ENCODE measurements around the gene R3HDM4.
A peak's percentile ranks its signal among the peaks of the same experiment; 100 is the strongest.

R3HDM4 gene

GRCh38 chr19:872266-872951 is 40.6 kb downstream of the R3HDM4 start:
- DNase-seq = peak; percentile 88

- DNase-seq = no peak
Observed at GRCh38 chr19:871446-872265, 41.4 kb downstream of the R3HDM4 start.

DNA sequence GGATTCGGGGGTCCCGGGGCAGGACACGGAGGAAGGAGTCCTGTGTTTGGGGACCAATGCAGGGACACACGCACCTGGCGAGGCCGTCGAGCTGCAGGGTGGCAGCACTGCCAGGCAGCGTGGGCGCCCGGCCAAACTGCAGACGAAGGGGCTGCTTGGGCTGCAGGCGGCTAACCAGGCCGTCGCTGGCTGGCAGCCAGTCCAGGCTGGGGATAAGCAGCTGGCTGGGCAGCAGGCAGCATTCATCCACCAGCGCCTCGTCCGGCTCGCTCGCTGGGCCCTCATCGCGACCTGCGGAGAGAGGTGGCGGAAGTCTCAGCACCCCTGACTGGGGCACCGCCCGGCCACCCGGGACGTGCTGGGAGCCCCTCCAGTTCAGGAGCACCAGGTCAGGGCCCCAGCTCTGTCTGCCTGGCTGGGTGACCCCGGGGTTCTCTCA is 42.0 kb downstream of the R3HDM4 start:
- no peak for DNase-seq

DNA sequence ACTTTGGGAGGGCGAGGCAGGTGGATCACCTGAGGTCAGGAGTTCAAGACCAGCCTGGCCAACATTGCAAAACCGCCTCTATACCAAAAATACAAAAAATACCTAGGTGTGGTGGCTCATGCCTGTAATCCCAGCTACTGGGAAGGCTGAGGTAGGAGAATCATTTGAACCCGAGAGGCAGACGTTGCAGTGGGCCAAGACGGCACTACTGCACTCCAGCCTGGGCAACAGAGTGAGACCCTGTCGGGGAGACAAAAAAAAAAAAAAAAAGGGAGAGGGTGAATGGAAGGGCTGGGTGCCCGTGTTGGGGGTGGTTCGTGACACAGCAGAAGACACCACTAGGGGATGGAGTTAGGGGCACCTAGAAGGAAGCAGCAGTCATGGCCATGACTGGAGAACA is 42.7 kb downstream of the R3HDM4 start:
- no peak for DNase-seq

GRCh38 chr19:869245-870177 is 43.5 kb downstream of the R3HDM4 start:
- no peak for DNase-seq

- no peak for DNase-seq
Observed at GRCh38 chr19:868458-869244, 44.4 kb downstream of the R3HDM4 start.

GRCh38 chr19:867855-868457 is 45.1 kb downstream of the R3HDM4 start:
- DNase-seq = no peak

DNA sequence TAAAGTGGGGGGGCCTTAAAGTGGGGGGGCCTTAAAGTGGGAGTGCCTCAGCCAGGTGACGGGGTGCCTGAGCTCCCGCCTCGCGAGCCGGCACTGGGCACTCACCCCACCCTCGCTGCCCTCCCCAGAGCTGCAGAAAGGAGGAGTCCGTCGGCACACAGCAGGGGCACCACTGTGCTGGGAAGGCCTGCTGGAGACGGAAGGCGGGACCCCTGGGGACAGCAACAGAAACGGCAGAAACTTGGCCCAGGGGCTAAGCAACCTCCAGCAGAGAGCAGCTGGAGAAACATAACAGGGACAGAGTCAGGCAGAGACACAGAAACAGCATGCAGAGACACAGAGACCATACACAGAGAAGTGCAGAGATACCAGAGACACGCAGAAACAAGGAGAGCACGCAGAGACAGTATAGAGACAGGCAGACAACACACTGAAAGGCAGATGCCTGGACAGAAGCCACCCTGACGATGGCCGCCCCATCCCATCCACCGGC is 45.7 kb downstream of the R3HDM4 start:
- DNase-seq = no peak

DNA sequence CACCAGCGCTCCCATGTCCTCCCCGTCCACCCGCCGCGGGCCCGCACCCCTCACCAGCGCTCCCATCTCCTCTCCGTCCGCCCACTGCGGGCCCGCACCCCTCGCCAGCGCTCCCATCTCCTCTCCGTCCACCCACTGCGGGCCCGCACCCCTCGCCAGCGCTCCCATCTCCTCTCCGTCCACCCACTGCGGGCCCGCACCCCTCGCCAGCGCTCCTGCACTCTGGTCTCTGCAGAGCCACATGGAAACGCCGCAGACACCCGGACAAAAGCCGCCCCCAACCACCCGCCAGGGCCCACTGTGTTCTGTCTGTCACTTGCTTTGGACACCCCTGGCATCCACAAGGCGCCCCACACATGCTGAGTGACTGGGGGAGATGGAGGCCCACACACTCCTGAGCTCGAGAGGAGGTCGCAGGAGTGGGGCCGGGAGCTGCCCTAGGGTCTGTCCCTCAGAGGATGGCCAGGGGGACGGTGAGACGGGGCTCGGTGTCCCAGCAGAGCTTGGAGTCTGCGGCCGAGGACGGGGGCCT is 46.2 kb downstream of the R3HDM4 start:
- DNase-seq = no peak

DNA sequence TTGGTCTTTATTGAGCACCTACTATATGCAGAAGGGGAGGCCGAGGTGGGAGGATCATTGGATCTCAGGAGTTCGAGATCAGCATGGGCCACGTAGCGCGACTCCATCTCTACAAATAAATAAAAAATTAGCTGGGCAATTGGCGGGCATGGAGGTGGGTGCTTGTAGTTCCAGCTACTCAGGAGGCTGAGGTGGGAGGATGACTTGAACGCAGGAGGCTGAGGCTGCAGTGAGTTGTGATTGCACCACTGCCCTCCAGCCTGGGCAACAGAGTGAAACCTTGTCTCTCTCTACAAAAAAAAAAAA is 49.8 kb downstream of the R3HDM4 start:
- no peak for DNase-seq

DNA sequence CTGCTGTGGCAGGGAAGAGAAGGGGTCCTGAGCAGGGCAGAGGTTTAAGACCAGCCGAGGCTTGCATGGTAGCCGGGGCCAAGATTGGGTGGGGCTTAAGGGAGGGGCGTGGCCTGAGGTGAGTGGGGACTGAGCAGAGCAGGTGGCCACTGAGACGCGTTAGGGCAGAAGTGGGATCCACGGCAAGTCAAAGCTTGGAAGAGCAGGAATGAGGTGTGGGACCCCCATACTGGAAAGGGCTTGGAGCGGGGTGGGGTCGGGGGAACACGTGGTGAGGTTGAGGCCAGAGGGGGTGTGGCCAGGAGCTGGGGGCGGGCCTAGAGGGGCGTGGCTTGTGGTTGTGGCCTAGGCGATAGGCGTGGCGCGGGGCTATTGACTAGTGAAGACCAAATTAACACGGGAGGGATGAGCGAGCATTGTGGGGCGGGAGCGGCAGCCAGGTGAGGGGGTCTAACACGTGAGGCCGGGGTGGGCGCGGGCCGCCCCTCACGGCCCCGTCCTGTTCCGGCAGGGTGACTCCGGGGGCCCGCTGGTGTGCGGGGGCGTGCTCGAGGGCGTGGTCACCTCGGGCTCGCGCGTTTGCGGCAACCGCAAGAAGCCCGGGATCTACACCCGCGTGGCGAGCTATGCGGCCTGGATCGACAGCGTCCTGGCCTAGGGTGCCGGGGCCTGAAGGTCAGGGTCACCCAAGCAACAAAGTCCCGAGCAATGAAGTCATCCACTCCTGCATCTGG is 50.3 kb downstream of the R3HDM4 start:
- peak; percentile 83 for DNase-seq

DNA sequence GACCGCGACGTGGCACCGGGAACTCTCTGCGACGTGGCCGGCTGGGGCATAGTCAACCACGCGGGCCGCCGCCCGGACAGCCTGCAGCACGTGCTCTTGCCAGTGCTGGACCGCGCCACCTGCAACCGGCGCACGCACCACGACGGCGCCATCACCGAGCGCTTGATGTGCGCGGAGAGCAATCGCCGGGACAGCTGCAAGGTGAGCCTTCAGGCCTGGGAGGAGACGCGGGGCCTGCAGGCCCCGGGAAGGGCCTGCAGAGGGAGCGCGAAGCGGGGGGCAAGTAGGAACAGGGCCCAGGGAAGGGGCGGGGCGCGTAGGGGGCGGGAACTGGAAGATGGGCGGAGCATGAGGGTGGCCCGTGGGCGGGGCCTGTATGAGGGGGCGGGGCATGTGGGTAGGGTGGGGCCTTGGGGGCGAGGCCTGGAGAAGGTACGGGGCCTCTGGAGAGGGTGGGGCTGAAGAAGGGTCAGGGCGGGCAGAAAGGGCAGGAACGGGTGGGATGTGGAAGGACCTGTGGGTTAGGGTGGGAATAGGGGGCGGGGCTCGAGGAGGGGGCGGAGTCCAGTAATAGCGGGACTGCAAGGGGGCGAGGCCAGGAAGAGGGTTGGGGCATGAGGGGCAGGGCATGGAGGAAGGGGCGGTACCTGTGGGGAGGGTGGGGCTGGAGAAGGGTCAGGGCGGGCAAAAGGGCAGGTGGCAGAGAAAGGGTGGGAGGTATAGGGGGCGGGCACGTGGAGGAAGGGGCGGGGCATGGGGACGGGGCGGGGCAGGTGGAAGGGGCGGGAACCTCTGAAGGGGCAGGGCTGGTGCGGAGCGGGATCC is 51.1 kb downstream of the R3HDM4 start:
- peak; percentile 67 for DNase-seq

- no peak for DNase-seq
Observed at GRCh38 chr19:861141-861755, 51.8 kb downstream of the R3HDM4 start.

GRCh38 chr19:858868-859843 is 53.9 kb downstream of the R3HDM4 start, which contains the start of gene CFD:
Gene CFD (plus strand): TSS chr19:859664. CDS start chr19:859690, 26 bp downstream.
- DNase-seq = no peak

GRCh38 chr19:858284-858683 is 54.7 kb downstream of the R3HDM4 start:
- DNase-seq = no peak

GRCh38 chr19:855566-856120 is 57.4 kb downstream of the R3HDM4 start:
- DNase-seq = no peak

DNA sequence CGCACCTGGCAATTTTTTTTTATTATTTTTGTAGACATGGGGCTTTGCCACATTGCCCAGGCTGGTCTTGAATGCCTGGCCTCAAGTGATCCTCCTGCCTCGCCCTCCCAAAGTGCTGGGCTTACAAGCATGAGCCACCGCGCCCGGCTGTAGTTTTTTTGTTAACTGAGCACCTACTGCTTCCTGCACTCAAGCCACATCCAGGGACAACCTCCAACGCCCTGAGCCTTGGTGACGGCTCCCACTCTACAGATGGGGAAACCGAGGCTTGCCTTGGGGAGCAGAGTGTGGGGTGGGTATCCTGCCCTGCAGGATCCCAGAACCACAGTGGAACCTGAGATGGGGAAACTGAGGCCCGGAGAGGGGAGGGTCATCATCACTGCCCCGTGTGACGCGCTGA is 57.9 kb downstream of the R3HDM4 start:
- DNase-seq = no peak

GRCh38 chr19:854549-854948 is 58.5 kb downstream of the R3HDM4 start:
- no peak for DNase-seq
